ENCODE results near the gene COX18.

- TF ChIP-seq POLR2A (IDR thresholded peaks at IDR 0.05; ENCODE audit: low read depth, low read length) (no peak), POLR2AphosphoS5 (IDR thresholded peaks at IDR 0.05; ENCODE audit: low read depth, low read length) (no peak)
These were observed 16.8 kb upstream of the COX18 start for GRCh38 chr4:73086095-73086868.

Measured in GM12891 (cell line).